DND-41 (cell line): ENCODE results near the gene NR1H2.

Experiments used
- EZH2 ChIP-seq: IDR thresholded peaks from 3 replicates; pipeline ENCODE4 v1.6.1; 2012; ENCODE audit warnings: borderline replicate concordance, low read depth, mild to moderate bottlenecking, moderate library complexity, low read length, inconsistent platforms; ENCODE audit not compliant: severe bottlenecking
- TF ChIP-seq, protein P1 (sequence below): IDR thresholded peaks from 2 replicates; pipeline ENCODE4 v1.5.1; 2012; ENCODE audit warnings: borderline replicate concordance, low read length, moderate library complexity, mild to moderate bottlenecking; ENCODE audit not compliant: poor library complexity, severe bottlenecking; ENCODE audit errors: extremely low read depth

- TF ChIP-seq, protein P1, sequence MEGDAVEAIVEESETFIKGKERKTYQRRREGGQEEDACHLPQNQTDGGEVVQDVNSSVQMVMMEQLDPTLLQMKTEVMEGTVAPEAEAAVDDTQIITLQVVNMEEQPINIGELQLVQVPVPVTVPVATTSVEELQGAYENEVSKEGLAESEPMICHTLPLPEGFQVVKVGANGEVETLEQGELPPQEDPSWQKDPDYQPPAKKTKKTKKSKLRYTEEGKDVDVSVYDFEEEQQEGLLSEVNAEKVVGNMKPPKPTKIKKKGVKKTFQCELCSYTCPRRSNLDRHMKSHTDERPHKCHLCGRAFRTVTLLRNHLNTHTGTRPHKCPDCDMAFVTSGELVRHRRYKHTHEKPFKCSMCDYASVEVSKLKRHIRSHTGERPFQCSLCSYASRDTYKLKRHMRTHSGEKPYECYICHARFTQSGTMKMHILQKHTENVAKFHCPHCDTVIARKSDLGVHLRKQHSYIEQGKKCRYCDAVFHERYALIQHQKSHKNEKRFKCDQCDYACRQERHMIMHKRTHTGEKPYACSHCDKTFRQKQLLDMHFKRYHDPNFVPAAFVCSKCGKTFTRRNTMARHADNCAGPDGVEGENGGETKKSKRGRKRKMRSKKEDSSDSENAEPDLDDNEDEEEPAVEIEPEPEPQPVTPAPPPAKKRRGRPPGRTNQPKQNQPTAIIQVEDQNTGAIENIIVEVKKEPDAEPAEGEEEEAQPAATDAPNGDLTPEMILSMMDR, result no peak
- TF ChIP-seq EZH2, result no peak
Measured at GRCh38 chr19:50425581-50425980, 49.3 kb downstream of the NR1H2 start.
